Measurements from ENCODE around the gene TTC9B. TPM values are rescaled to one million over a fixed set of nuclear protein-coding genes. Genes with fewer than 3 reads are reported as not detected.

The TTC9B gene
- not detected in 2 replicates for polyA plus RNA-seq (2013)

- no peaks in the 10 kb centered on the region for H3K79me2 ChIP-seq (ENCODE audit: control insufficient read depth, insufficient read depth, low read length, poor library complexity)
- no peak within 1 kb of the TSS for H3K4ac ChIP-seq (ENCODE audit: low read depth, low read length)
- H4K91ac ChIP-seq (ENCODE audit: low read depth, low read length): no peak within 1 kb of the TSS
- H3K4me2 ChIP-seq (ENCODE audit: low read length): peak within 1 kb of the TSS; percentile 29
- H3K27ac ChIP-seq (ENCODE audit: low read depth, low read length): no peak within 1 kb of the TSS
- peaks cover 23% of the 10 kb centered on the region for H3K27me3 ChIP-seq (ENCODE audit: insufficient read depth, low read length)
- H3K79me1 ChIP-seq (ENCODE audit: low read length): no peaks in the 10 kb centered on the region
- H3K9ac ChIP-seq (ENCODE audit: low read length): no peak within 1 kb of the TSS
- H3K4me1 ChIP-seq (ENCODE audit: control insufficient read depth in 1 of 2, insufficient read depth in 2 of 2, low read length in 2 of 2): peaks cover 2 to 3% of the 10 kb centered on the region in 2 experiments
- peak in 1 of 2 donors; percentile 24 for DNase-seq
- H4K8ac ChIP-seq (ENCODE audit: low read depth, low read length): no peak within 1 kb of the TSS
- H4K12ac ChIP-seq (ENCODE audit: low read depth, low read length): no peak within 1 kb of the TSS
- no peak within 1 kb of the TSS for H2AFZ ChIP-seq (ENCODE audit: insufficient read depth, low read length, poor library complexity)
- no peak within 1 kb of the TSS for H3K18ac ChIP-seq (ENCODE audit: low read length)
- no peak within 1 kb of the TSS for H3K23ac ChIP-seq (ENCODE audit: low read length)
- peaks cover 1% of the 10 kb centered on the region for H3K9me3 ChIP-seq (ENCODE audit: insufficient read depth, low read depth, low read length)
- no peak within 1 kb of the TSS for H2BK120ac ChIP-seq (ENCODE audit: insufficient read depth, low read length, poor library complexity)
- H3K4me3 ChIP-seq (ENCODE audit: low read depth, low read length): no peak within 1 kb of the TSS
- no peak within 1 kb of the TSS for H2AK5ac ChIP-seq (ENCODE audit: low read length)
- no peaks in the 10 kb centered on the region for H3K36me3 ChIP-seq (ENCODE audit: control insufficient read depth in 1 of 2, insufficient read depth in 2 of 2, low read length in 2 of 2)
- no CpG with 5 or more reads among the region's 75 CpGs for WGBS (ENCODE audit: extremely low coverage, insufficient coverage, insufficient read length)
- H2BK5ac ChIP-seq (ENCODE audit: low read depth, low read length, poor library complexity): no peak within 1 kb of the TSS
- no peak within 1 kb of the TSS for H3K14ac ChIP-seq (ENCODE audit: low read length)
- H2BK12ac ChIP-seq (ENCODE audit: low read length): no peak within 1 kb of the TSS
Measured at GRCh38 chr19:40217934-40218890, at the start of gene TTC9B. TSS of gene TTC9B (minus strand) at chr19:40218384. CDS start at chr19:40218381, 3 bp downstream.

- no peak overlapping the region for H4K12ac ChIP-seq (ENCODE audit: low read depth, low read length)
- WGBS (ENCODE audit: extremely low coverage, insufficient coverage, insufficient read length): no CpG with 5 or more reads among the region's 6 CpGs
- H3K9me3 ChIP-seq (ENCODE audit: insufficient read depth, low read depth, low read length): peaks cover 5% of the 10 kb centered on the region
- no peak overlapping the region for H2BK12ac ChIP-seq (ENCODE audit: low read length)
- no peaks in the 10 kb centered on the region for H3K27me3 ChIP-seq (ENCODE audit: insufficient read depth, low read length)
- H4K8ac ChIP-seq (ENCODE audit: low read depth, low read length): no peak overlapping the region
- H3K4me1 ChIP-seq (ENCODE audit: control insufficient read depth in 1 of 2, insufficient read depth in 2 of 2, low read length in 2 of 2): no peaks in the 10 kb centered on the region
- H2AFZ ChIP-seq (ENCODE audit: insufficient read depth, low read length, poor library complexity): no peak overlapping the region
- no peak overlapping the region for H2BK120ac ChIP-seq (ENCODE audit: insufficient read depth, low read length, poor library complexity)
- H3K9ac ChIP-seq (ENCODE audit: low read length): no peak overlapping the region
- no peak overlapping the region for H3K27ac ChIP-seq (ENCODE audit: low read depth, low read length)
- peaks cover 27 to 42% of the 10 kb centered on the region in 2 experiments for H3K36me3 ChIP-seq (ENCODE audit: control insufficient read depth in 1 of 2, insufficient read depth in 2 of 2, low read length in 2 of 2)
- H3K79me1 ChIP-seq (ENCODE audit: low read length): no peaks in the 10 kb centered on the region
- no peak overlapping the region for H2BK5ac ChIP-seq (ENCODE audit: low read depth, low read length, poor library complexity)
- H3K18ac ChIP-seq (ENCODE audit: low read length): no peak overlapping the region
- no peaks in the 10 kb centered on the region for H3K79me2 ChIP-seq (ENCODE audit: control insufficient read depth, insufficient read depth, low read length, poor library complexity)
- H3K14ac ChIP-seq (ENCODE audit: low read length): no peak overlapping the region
- DNase-seq: no peak
- no peak overlapping the region for H4K91ac ChIP-seq (ENCODE audit: low read depth, low read length)
- no peak overlapping the region for H2AK5ac ChIP-seq (ENCODE audit: low read length)
- H3K4ac ChIP-seq (ENCODE audit: low read depth, low read length): no peak overlapping the region
- H3K4me3 ChIP-seq (ENCODE audit: low read depth, low read length): no peak overlapping the region
- no peak overlapping the region for H3K23ac ChIP-seq (ENCODE audit: low read length)
- H3K4me2 ChIP-seq (ENCODE audit: low read length): no peak overlapping the region
Measured at GRCh38 chr19:40267601-40267997, 49.4 kb upstream of the TTC9B start.

- Histone ChIP-seq H3K14ac (ENCODE audit: low read length) (no peak overlapping the region), H3K23ac (ENCODE audit: low read length) (no peak overlapping the region), H3K27me3 (ENCODE audit: insufficient read depth, low read length) (no peaks in the 10 kb centered on the region), H2AK5ac (ENCODE audit: low read length) (no peak overlapping the region), H2BK12ac (ENCODE audit: low read length) (no peak overlapping the region), H3K4ac (ENCODE audit: low read depth, low read length) (no peak overlapping the region), H3K36me3 (ENCODE audit: control insufficient read depth in 1 of 2, insufficient read depth in 2 of 2, low read length in 2 of 2) (peaks cover 29 to 42% of the 10 kb centered on the region in 2 experiments), H2AFZ (ENCODE audit: insufficient read depth, low read length, poor library complexity) (peak overlapping the region; percentile 21), H3K18ac (ENCODE audit: low read length) (no peak overlapping the region), H3K4me2 (ENCODE audit: low read length) (no peak overlapping the region), H3K79me2 (ENCODE audit: control insufficient read depth, insufficient read depth, low read length, poor library complexity) (no peaks in the 10 kb centered on the region), H4K91ac (ENCODE audit: low read depth, low read length) (no peak overlapping the region), H4K8ac (ENCODE audit: low read depth, low read length) (no peak overlapping the region), H3K4me3 (ENCODE audit: low read depth, low read length) (no peak overlapping the region), H2BK120ac (ENCODE audit: insufficient read depth, low read length, poor library complexity) (no peak overlapping the region), H2BK5ac (ENCODE audit: low read depth, low read length, poor library complexity) (no peak overlapping the region), H3K27ac (ENCODE audit: low read depth, low read length) (no peak overlapping the region), H4K12ac (ENCODE audit: low read depth, low read length) (no peak overlapping the region), H3K79me1 (ENCODE audit: low read length) (no peaks in the 10 kb centered on the region), H3K9ac (ENCODE audit: low read length) (no peak overlapping the region), H3K4me1 (ENCODE audit: control insufficient read depth in 1 of 2, insufficient read depth in 2 of 2, low read length in 2 of 2) (no peaks in the 10 kb centered on the region), H3K9me3 (ENCODE audit: insufficient read depth, low read depth, low read length) (peaks cover 5% of the 10 kb centered on the region)
- no peak for DNase-seq
- WGBS (ENCODE audit: extremely low coverage, insufficient coverage, insufficient read length): no CpG with 5 or more reads among the region's 15 CpGs
Measured at GRCh38 chr19:40266912-40267600, 48.9 kb upstream of the TTC9B start.

GRCh38 chr19:40266119-40266518, 47.9 kb upstream of the TTC9B start:
- Histone ChIP-seq H3K14ac (ENCODE audit: low read length) (no peak overlapping the region), H3K9ac (ENCODE audit: low read length) (no peak overlapping the region), H3K27ac (ENCODE audit: low read depth, low read length) (no peak overlapping the region), H3K23ac (ENCODE audit: low read length) (no peak overlapping the region), H2BK5ac (ENCODE audit: low read depth, low read length, poor library complexity) (no peak overlapping the region), H3K4me3 (ENCODE audit: low read depth, low read length) (no peak overlapping the region), H3K36me3 (ENCODE audit: control insufficient read depth in 1 of 2, insufficient read depth in 2 of 2, low read length in 2 of 2) (peaks cover 29 to 42% of the 10 kb centered on the region in 2 experiments), H3K9me3 (ENCODE audit: insufficient read depth, low read depth, low read length) (peaks cover 5% of the 10 kb centered on the region), H4K91ac (ENCODE audit: low read depth, low read length) (no peak overlapping the region), H3K4ac (ENCODE audit: low read depth, low read length) (no peak overlapping the region), H2AK5ac (ENCODE audit: low read length) (no peak overlapping the region), H2BK12ac (ENCODE audit: low read length) (no peak overlapping the region), H2BK120ac (ENCODE audit: insufficient read depth, low read length, poor library complexity) (no peak overlapping the region), H3K4me1 (ENCODE audit: control insufficient read depth in 1 of 2, insufficient read depth in 2 of 2, low read length in 2 of 2) (no peaks in the 10 kb centered on the region), H3K27me3 (ENCODE audit: insufficient read depth, low read length) (no peaks in the 10 kb centered on the region), H3K18ac (ENCODE audit: low read length) (no peak overlapping the region), H4K12ac (ENCODE audit: low read depth, low read length) (no peak overlapping the region), H2AFZ (ENCODE audit: insufficient read depth, low read length, poor library complexity) (no peak overlapping the region), H4K8ac (ENCODE audit: low read depth, low read length) (no peak overlapping the region), H3K79me1 (ENCODE audit: low read length) (no peaks in the 10 kb centered on the region), H3K79me2 (ENCODE audit: control insufficient read depth, insufficient read depth, low read length, poor library complexity) (no peaks in the 10 kb centered on the region), H3K4me2 (ENCODE audit: low read length) (no peak overlapping the region)
- DNase-seq: no peak
- WGBS (ENCODE audit: extremely low coverage, insufficient coverage, insufficient read length): no CpG with 5 or more reads among the region's 17 CpGs
